HG02870 (cell line): ENCODE measurements around the gene MATCAP1.

Source experiments
- ATAC-seq: cut with Tn5 transposase; IDR thresholded peaks from one replicate; pipeline ENCODE4 v1.9.1; 2021; ENCODE audit warnings: mild to moderate bottlenecking, moderate library complexity; ENCODE audit not compliant: unreplicated experiment

MATCAP1 gene

DNA sequence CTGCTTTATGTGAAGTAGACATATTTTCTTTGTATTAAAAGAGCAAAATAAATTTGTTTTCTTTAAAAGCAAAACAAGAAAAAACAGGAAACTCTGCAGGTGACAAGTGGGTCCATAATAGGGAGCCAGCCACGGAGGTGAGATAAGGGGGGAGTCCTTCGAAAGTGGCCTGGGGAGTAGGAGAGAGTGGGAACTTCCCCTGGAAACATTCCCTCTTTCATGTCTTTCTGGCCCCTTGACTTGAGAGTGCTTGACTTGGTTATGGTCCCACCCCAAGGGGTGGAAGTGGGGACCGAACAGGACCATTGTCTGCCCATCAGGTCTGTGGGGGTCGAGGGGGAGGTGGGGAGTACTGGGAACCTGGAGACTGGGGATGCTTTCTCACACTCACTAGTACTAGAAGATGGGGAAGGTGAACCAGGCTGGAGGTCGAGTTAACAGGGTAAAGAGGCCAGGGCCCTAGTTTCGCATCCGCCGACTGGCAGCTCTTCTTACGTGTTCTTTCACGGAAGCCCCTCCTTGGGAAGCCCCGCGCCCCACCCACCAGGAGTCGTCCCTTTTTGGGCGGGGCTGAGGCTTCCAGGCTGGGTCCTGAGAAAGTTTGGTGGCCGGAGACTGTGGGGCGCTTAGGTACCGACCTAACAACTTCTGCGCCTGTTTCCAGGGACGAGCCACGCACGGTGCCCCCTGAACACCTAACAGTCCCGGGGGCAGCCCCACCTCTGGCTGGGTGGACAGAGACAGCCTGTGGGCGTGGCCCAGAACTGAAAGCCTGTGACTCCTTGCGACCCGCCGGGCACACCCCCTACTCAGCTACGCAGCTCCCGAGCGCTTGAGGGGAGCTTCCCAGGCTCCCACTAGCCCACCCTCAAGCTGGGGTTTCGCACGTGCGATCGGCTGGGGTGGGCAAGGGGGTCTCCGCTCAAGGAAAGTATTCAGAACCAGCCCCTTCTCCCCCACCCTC, 24.8 kb downstream of the MATCAP1 start:
- ATAC-seq, result peak; percentile 44

DNA sequence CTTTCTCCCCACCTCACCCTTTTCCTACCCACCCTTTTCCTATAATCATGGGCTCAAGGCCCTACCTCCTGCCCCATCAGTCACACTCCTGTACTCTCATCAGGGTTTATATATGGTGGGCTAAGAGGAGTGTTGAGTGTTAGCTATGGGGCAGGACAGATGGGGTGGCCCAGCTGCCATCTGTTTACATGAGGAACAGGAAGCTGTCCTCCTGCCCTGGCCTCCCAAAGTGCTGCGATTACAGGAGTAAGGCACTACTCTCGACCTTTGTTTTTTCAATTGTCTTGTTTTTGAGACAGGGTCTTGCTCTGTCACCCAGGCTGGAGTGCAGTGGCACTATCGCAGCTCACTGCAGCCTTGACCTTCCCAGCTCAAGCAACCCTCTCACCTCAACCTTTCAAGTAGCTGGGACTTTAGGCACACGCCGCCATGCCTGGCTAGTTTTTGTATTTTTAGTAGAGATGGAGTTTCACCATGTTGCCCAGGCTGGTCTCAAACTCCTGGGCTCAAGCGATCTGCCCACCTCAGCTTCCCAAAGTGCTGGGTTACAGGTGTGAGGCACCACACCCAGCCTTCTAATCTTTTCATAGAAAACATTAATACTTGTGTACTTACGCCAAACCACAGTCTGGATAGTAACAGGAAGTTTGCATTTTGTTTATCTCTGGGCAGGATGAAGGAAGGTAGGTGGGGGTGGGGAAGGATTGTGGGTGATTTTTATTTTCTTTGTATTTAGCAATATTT, 25.7 kb downstream of the MATCAP1 start:
- ATAC-seq, result no peak

DNA sequence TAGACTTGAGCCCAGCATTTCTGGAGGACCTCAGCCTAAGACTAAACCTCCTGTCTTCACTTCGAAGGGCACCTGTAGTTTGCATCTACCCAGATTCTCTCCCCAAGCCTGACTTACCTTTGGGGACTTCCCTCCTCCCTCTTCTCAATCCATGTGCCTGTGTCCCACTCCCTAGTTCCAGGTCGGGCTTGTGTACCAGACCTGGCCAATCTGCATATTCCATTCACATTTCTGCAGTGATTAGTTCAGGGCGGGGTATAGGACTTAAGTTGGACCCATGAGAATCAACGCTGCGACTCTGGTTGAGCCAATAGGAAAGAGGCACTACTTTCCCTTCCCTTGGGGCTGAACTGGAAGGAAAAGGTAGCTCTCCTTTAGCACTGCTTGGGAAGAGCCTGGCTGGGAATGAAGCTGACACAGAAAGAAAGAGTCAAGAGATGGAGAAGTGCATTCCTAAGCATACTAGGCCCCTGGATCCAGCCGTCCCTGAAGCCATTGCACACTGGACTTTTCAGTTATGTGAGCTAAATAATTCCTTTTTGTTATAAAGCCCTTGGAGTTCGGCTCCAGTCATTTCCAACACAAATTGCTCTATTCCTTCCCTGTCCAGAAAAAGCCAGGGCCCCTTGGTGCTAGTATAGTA, 26.5 kb downstream of the MATCAP1 start:
- no peak for ATAC-seq

DNA sequence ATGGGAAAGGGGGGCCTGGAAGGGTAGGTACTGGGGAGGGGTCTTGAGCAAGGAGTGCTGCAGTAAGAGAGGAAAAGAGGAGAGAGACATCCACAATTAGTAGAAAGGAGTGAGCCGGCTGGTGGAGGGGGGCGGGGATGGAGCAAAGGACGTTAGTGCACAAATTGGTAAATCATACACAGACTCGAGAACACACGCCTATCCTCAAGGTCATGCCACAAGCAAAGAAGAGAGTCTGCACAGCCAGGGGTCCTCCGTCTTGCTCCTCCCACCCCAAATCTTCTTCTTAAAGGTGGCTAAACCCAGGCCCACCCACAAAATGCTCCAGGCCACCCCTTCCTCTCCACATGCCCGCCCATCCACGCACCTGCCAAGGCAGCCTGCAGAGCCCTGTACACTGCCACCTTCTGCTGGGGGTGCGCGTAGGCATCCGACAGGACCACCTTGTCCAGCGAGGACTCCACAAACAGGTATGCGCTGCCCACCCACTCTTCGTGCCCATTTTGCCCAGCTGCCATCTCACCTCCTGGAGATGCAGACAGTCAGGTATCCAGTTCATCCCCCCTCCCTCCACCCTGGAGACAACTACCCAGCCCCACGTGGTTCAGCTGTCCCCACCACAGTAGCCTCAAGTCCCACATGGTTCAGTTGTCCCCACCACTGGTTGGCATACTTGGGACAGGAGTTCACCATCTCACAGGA, 27.5 kb downstream of the MATCAP1 start:
- no peak for ATAC-seq

DNA sequence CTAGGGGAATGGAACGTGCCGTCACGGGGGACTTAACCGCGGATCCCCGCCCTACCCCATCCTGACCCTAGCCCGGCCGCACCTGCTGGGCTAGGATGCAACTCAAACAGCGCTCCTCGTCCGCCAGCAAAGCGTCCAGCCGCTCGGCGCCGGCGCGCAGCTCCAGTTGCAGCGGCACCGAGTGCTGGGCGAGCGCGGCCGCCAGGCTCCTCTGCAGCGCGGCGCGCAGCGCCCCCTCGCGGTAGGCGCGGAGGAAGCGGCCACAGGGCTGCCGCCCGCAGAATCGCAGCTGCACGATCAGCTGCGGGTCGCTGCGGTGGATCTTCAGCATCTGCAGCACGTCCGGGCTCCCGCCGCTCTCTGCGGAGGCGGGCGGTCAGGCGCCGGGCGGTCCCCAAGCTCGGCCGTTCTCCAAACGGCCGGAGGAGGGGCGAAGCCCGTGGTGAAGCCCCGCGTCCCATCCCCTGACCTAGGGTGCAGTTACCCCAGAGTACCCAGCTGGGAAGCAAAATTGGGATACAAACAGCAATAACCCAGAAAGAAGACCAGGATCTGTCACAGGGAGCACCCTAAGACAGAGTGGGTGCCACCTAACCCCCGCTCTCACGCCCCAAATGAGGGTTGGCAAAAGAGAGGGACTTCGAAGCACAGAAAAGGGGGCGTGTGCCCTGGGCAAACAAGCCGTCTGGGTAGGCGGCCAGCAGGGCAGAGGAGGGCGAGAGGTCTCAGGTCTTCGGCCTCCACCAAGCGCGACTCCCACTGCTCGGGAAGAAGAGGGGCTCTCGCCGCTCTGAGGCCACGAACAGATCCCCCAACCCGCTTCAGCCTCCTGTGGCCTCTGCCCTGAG, 28.2 kb downstream of the MATCAP1 start:
- ATAC-seq, result no peak

DNA sequence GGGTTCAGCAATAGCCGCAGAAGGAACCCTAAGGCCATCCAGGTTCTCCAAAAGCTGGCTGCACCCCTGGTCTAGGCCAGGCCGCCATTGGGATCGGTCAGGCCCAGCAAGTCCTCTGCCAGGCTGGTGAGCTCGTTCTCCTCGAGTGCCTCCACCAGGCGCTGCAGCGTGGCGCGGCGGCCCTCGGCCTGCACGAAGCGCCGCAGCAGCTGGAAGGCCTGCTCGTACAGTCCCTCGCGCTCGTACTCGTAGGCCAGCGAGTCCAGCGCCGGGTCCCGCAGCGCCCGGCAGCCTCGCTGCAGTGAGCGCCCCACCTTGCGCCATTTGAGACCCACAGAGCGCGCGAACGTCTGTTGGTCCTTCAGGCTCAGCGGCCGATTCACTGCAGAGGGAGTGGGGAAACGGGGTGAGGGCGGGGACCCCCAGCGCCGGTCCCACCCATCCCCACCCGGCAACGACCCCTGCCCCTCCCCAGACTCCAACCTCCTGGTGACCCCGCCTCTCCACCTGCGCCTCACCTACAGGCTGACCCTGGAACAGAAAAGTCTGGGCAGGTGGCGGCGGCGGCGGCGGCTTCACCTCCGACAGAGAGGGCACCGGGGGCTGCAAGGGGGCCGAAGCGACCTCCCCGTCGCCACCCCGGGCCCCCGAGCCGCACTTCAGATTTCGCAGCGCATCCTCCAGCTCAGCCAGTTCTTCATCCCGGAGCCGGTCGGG, 29.0 kb downstream of the MATCAP1 start:
- ATAC-seq, result no peak

DNA sequence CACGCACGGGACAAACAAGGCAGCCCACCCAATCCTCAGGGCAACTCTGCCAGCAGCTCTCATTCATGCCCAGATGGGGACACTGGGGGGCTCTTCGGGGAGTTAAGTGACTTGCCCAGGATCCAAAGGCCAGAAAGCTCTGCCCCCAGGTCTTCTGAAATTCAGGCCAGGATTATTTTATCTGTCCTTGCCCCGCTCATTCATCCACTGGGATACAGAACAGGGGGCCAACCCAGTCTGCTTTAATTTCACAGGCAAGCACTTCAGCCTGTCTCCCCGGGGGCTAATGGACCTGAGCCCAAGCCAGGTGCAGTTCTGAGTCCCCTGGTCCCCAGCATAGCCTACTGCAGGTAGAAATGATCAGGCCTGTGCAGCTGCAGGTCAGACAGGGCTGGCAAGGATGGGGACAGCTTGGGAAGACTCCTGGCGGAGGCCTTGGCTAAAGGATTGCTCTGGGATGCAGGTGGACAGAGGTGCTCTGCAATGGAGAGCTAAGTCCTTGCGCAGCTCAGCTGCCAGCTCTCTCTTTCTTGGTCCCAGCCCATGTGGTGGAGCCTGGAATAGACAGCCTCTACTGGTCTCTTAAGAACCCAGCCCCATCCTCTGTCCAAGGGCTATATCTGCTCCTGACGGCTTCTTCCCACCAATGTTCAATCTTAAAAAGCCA, 32.2 kb downstream of the MATCAP1 start:
- ATAC-seq, result no peak

DNA sequence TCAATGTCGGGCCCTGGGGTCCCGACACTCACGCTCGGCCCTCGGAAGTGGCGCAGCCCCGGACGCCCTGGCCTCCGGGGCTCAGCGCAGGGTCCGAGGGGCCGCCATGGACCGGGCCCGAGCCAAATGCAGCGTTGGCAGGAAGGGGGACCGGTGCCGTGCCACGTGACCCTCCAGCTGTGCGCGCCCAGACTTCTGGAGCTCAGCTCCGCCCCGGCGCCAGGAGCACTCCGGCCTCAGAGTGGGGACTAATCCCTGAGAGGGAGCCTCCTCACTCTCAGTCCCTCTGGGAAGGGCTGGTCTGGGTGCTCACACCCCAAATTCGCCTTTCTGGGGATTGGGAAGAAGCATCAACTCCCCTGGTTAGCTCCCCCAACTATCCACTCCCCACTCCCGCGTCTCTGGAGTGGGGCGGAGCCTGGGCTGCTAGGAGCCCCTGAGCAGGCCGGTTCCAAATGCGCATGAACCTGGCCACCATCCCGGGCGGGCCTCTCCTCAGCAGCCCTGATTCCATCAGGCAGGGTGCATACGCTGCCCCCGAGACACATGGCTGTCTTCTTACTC, 32.8 kb downstream of the MATCAP1 start, which contains the start of gene B3GNT9:
TSS of gene B3GNT9 (minus strand) at position 166 of the 564 bp plus-strand sequence. CDS start 513 bp downstream, outside the sequence.
- peak; percentile 61 for ATAC-seq

DNA sequence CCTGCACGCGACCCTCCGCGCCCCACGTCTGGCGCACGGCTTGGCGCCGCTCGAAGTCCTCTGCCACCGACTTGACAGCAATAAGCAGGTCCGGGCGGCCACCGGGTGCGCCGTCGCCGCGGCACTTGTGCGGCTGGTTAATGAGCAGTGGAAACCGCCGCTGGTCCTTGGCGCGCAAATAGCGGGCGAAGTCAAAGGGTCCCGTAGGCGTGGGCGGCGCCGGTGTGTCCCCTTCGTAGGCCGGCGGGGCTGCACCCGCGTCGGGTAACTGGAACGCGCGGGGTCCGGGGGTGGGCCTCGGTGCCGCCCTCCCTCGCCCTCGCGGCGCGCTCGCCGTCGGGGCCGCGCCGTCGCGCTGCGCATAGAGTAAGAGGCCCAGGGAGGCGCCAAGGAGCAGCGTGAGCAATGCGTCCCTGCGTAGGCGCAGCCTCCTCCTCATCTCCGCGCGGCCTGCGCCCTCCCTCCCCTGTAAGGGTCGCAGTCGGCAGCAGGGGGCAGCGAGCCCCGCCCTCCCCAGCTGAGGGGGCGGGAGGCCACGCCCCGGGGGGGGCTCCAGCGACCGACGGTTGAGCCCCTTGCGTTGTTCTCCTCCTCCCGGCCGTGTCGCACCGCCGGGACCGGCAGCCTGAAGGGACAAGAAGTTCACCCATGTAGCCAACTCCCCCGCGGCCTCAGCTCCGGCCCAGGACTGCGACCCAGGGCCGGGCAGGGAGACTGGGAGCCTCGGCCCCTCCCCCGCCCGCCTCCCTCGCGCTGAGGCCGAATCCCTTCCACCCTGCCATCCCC, 33.5 kb downstream of the MATCAP1 start:
- ATAC-seq, result peak; percentile 29

DNA sequence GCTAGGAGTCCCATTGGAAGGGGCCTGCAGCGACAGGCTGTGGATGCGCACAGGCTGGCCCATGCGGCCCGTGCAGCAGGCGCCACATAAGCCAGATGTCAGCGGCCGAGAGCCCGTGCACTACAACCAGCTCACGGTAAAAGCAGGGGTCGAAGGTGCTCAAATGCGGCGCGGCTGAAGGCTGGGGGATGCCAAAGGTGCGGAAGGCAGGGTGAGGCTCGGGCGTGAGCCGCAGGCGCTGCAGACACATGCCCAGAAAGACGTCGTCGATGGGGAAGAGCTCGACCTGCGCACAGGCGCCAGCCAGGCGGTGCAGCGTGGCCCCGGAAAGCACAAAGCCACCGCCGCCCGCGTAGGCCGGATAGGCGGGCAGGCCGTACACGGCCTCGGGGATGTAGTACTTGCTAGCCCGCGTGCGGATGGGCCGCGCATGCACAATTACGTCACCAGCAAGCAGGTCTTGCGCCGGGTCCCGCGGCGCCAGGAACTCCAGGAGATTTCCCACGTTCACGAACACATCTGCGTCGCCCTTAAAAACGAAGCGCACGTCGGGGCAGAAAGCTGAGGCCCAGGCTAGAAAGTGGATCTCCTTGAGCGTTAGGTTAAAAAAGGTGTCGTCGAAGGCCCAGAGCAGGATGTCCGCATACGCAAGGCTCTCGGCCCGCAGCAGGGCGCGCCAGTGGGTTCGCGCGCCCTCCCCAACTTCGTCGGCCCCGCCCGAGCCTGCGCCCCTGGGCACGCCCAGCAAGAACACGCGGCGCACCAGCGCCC, 34.3 kb downstream of the MATCAP1 start:
- no peak for ATAC-seq

DNA sequence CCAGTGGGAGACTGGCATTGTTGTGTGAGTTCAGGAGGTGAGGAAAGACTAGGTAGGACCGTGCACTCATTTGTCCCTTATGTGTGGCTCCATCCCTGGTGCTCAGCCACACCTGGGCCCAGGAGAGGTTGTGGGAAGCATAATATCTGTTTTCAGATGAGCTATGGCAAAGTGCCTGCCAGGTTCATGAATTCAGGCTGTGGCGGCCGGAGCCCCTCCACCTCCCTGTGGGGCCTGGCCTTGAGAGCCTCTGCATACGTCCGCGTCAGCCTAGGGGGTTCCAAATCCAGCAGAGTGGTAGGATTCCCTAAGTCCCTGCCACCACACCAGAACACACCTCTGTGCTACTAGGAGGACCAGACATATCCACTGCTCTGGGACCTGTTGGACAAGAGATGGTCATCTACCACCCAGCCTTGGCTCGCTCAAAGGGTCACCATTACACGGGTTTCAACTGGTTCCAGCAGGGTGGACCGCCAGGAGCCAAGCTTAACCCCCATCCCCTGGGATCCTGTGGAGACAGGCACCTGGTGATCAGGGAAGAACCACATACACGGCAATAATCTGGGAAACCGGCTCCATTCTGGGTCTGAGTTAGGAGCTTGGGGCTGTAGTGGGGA, 35.0 kb downstream of the MATCAP1 start:
- no peak for ATAC-seq

DNA sequence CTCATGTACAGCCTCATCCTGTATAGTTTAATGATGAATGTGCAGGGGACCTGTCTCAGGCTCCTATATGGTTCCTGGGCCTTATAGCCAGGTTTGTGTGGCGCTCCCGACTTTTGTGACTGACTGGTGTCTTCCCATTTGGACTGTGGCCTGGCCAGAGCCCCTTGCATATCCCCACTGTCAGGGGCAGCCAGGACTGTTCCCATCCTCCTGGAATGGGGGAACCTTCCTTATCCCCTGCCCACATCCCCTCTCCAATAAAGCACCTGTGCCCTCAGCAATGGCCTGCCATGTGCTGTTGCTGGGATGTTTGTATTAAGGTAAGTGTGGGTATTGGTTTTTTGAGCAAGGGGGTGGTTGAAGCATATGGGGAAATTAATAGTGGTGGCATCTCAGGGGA, 35.5 kb downstream of the MATCAP1 start:
- ATAC-seq, result no peak

DNA sequence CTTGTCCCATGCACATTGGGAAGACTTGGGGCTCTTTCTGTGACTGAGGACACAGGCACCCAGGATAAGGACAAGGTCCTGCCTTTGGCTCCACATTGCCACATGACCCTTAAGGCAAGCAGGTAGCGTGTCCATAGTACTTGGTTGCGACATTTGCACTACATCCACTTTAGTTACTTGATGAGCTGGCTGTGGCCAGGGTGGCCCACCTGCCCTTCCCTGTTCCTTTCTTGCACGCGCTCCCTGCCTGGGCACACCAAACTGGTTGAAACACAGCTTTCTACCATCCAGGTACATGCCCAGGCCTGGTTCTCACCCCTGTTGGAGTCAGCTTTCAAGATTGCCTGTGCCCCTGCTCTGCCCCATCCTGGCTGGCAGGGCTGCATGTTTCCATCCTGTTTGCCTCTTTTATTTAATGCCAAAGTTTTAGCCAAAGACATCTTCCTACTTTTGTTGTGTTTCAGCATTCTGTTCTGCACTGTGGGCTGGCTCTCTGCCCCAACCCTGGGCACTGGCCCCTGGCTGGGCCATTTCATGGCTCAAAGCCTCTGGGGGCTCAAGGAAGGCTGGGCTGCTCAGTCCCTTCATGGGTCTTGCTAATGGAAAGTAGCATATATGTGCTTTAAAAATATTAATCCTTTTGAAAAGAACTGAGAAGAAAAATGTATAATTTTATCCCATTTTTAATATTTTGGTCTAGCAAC, 36.2 kb downstream of the MATCAP1 start:
- ATAC-seq, result no peak

DNA sequence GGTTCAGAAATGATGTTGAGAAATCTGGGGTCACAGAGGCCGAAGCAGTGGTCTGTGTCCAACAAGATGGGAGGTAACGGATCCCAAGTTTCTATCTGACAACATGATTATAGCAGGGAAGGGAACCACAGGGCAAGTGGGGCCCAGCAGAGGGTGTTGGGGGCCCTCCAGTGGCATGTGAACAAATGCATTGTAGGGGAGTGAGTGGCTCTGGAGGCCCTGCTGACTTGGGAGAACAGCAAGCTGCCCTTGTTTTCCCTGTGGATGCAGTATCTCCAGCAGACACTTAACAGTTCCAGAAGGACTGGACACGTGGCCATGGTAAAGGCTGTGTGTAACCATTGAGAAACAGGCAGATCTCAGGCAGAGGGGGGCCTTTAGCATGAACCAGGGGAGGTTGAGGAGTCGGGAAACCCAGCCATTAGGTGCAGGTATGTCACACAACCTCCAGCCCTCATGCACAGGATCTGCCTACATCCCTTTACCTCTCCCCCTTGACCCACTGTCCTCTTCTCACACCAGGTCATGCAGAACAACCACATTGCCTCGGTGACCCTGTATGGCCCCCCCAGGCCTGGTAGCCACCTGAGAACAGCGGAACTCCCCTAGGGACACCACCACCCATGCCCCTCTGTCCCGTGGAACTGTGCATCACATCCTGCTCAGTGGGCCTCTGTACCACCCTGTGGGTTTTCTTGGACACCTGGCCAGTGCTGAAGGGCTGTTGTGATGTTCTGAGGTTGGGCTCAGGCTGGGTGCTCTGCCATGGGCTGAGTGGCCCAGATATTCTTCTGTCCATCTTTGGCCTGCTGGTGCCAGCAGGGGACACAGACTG, 37.0 kb downstream of the MATCAP1 start:
- no peak for ATAC-seq

DNA sequence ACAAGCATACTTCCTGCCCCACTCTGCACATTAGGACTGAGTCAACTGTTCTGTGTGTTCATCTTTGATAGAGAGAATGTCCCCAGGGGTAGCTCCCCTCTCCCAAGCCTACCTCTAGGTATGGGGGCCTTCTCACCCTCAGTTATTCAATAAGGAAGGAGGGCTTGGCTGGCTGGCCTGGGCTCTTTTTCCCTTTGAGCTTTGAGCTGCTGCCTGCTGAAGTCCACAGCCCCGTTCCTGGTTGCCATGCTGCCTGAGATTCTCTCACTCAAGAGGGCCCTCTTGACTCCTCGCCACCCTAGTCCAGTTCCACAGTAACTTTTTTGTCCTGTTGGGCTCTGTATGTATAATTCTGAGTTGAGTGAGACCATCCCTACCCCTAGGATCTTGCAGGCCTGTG, 38.0 kb downstream of the MATCAP1 start:
- ATAC-seq, result no peak
